H9 (cell line): ENCODE measurements around the gene VIPR2. TPM values are rescaled to one million over a fixed set of nuclear protein-coding genes. Genes with fewer than 3 reads are reported as not detected.

Experiments
- DNase-seq: peaks from one replicate; pipeline ENCODE4 v3.0.0-alpha.2; 2017
- H2AFZ ChIP-seq: one replicate; pipeline ENCODE4 v1.6.1; 2013; ENCODE audit warnings: mild to moderate bottlenecking, low read length, control low read depth, moderate library complexity
- H2AK5ac ChIP-seq: 2 replicates; pipeline ENCODE4 v1.6.1; 2013; ENCODE audit warnings: low read length, control low read depth, mixed read lengths; ENCODE audit not compliant: insufficient read length
- H2BK120ac ChIP-seq: one replicate; pipeline ENCODE4 v1.6.1; 2013; ENCODE audit warnings: low read depth, mild to moderate bottlenecking, low read length, control low read depth, inconsistent platforms; ENCODE audit not compliant: poor library complexity, severe bottlenecking
- H2BK12ac ChIP-seq: 2 replicates; pipeline ENCODE4 v1.6.1; 2013; ENCODE audit warnings: low read length, control low read depth, mixed read lengths, low read depth; ENCODE audit not compliant: insufficient read length
- H2BK15ac ChIP-seq: 2 replicates; pipeline ENCODE4 v1.6.1; 2013; ENCODE audit warnings: low read depth, low read length, control low read depth
- H2BK20ac ChIP-seq: one replicate; pipeline ENCODE4 v1.6.1; 2013; ENCODE audit warnings: low read depth, mild to moderate bottlenecking, low read length, control low read depth, inconsistent platforms; ENCODE audit not compliant: poor library complexity, severe bottlenecking
- H2BK5ac ChIP-seq: 2 replicates; pipeline ENCODE4 v1.6.1; 2013; ENCODE audit warnings: low read length, control low read depth, mixed read lengths; ENCODE audit not compliant: insufficient read length
- H3K14ac ChIP-seq: 2 replicates; pipeline ENCODE4 v1.6.1; 2013; ENCODE audit warnings: low read length, control low read depth; ENCODE audit not compliant: insufficient read depth
- H3K18ac ChIP-seq: 2 replicates; pipeline ENCODE4 v1.6.1; 2013; ENCODE audit warnings: low read depth, mild to moderate bottlenecking, mixed read lengths, low read length, control low read depth; ENCODE audit not compliant: insufficient read length
- H3K23ac ChIP-seq: 2 replicates; pipeline ENCODE4 v1.6.1; 2013; ENCODE audit warnings: low read length, control low read depth, mixed read lengths, low read depth; ENCODE audit not compliant: insufficient read length
- H3K23me2 ChIP-seq: 2 replicates; pipeline ENCODE4 v1.6.1; 2013; ENCODE audit warnings: low read depth, mild to moderate bottlenecking, mixed read lengths, low read length, control low read depth; ENCODE audit not compliant: insufficient read length, poor library complexity, severe bottlenecking
- H3K27ac ChIP-seq: 2 replicates; pipeline ENCODE4 v1.5.1; 2013; ENCODE audit warnings: low read length, control low read depth, mixed read lengths, low read depth; ENCODE audit not compliant: insufficient read length
- H3K27me3 ChIP-seq: 2 replicates; pipeline ENCODE4 v1.6.1; 2013; ENCODE audit warnings: low read length, control low read depth, inconsistent platforms; ENCODE audit not compliant: insufficient read depth
- H3K4ac ChIP-seq: 2 replicates; pipeline ENCODE4 v1.6.1; 2013; ENCODE audit warnings: low read depth, mild to moderate bottlenecking, control low read depth, inconsistent platforms, low read length, moderate library complexity
- H3K4me1 ChIP-seq: 2 replicates; pipeline ENCODE4 v1.6.1; 2013; ENCODE audit warnings: low read length, control low read depth, inconsistent platforms; ENCODE audit not compliant: insufficient read depth
- H3K4me2 ChIP-seq: 2 replicates; pipeline ENCODE4 v1.6.1; 2013; ENCODE audit warnings: low read length, control low read depth, mixed read lengths; ENCODE audit not compliant: insufficient read length, insufficient read depth
- H3K56ac ChIP-seq: 2 replicates; pipeline ENCODE4 v1.6.1; 2013; ENCODE audit warnings: low read depth, mild to moderate bottlenecking, mixed read lengths, low read length, control low read depth; ENCODE audit not compliant: insufficient read length
- H3K79me1 ChIP-seq: 2 replicates; pipeline ENCODE4 v1.6.1; 2013; ENCODE audit warnings: low read depth, mild to moderate bottlenecking, moderate library complexity, low read length, control low read depth, inconsistent platforms; ENCODE audit not compliant: insufficient read depth, poor library complexity, severe bottlenecking
- H3K79me2 ChIP-seq: 2 replicates; pipeline ENCODE4 v1.6.1; 2013; ENCODE audit warnings: low read length, control low read depth, inconsistent platforms; ENCODE audit not compliant: insufficient read depth
- H3K9ac ChIP-seq: 2 replicates; pipeline ENCODE4 v1.6.1; 2013; ENCODE audit warnings: low read length, control low read depth, mixed read lengths; ENCODE audit not compliant: insufficient read length; ENCODE audit errors: extremely low read depth
- H3K9me3 ChIP-seq: one replicate; pipeline ENCODE4 v1.6.1; 2013; ENCODE audit warnings: low read depth, low read length, inconsistent platforms; ENCODE audit not compliant: control insufficient read depth
- H3T11ph ChIP-seq: one replicate; pipeline ENCODE4 v1.6.1; 2013; ENCODE audit warnings: mild to moderate bottlenecking, low read length, control low read depth, inconsistent platforms
- H4K20me1 ChIP-seq: one replicate; pipeline ENCODE4 v1.6.1; 2013; ENCODE audit not compliant: control insufficient read depth, insufficient read length, insufficient read depth
- H4K5ac ChIP-seq: 2 replicates; pipeline ENCODE4 v1.6.1; 2013; ENCODE audit warnings: low read depth, mild to moderate bottlenecking, mixed read lengths, low read length, control low read depth; ENCODE audit not compliant: insufficient read length
- H4K8ac ChIP-seq: replicated peaks from 2 replicates; pipeline ENCODE4 v1.6.1; 2013; ENCODE audit warnings: low read length, control low read depth, mixed read lengths, low read depth; ENCODE audit not compliant: insufficient read length
- H4K91ac ChIP-seq: 2 replicates; pipeline ENCODE4 v1.6.1; 2013; ENCODE audit warnings: low read depth, mild to moderate bottlenecking, moderate library complexity, mixed read lengths, low read length, control low read depth; ENCODE audit not compliant: insufficient read length
- H3K27ac Mint-ChIP-seq, 3 experiments: 2 replicates in 2 of 3; 3 replicates in 1 of 3; pipeline ENCODE4 v1.8.0; 2020 to 2021; ENCODE audit warnings: mixed read lengths in 3 of 3, mild to moderate bottlenecking in 1 of 3, moderate library complexity in 1 of 3
- H3K27me3 Mint-ChIP-seq: 2 replicates; pipeline ENCODE4 v1.8.0; 2021; ENCODE audit warnings: low read depth, mild to moderate bottlenecking, moderate library complexity, mixed read lengths
- H3K36me3 Mint-ChIP-seq, 3 experiments: 2 replicates in 2 of 3; 3 replicates in 1 of 3; pipeline ENCODE4 v1.8.0; 2020 to 2021; ENCODE audit warnings: low read depth in 3 of 3, mixed read lengths in 3 of 3; ENCODE audit not compliant: insufficient read depth in 1 of 3
- H3K4me1 Mint-ChIP-seq, 2 experiments: 2 replicates each; pipeline ENCODE4 v1.8.0; 2020; ENCODE audit warnings: mixed read lengths in 2 of 2
- H3K4me3 Mint-ChIP-seq, 2 experiments: 2 replicates in 1 of 2; 3 replicates in 1 of 2; pipeline ENCODE4 v1.8.0; 2020 to 2021; ENCODE audit warnings: mild to moderate bottlenecking in 2 of 2, mixed read lengths in 2 of 2, moderate library complexity in 1 of 2
- H3K9me3 Mint-ChIP-seq, 2 experiments: 2 replicates in 1 of 2; 3 replicates in 1 of 2; pipeline ENCODE4 v1.8.0; 2020; ENCODE audit warnings: mild to moderate bottlenecking in 2 of 2, mixed read lengths in 2 of 2, moderate library complexity in 1 of 2
- CTCF ChIP-seq: fragments of 200-600 bp; sonication (generic); conservative IDR thresholded peaks from 3 replicates; pipeline ENCODE4 v1.8.0; 2021; ENCODE audit warnings: antibody characterized with exemption, mild to moderate bottlenecking
- WGBS: extraction: QIAGEN DNeasy Blood & Tissue Kit; methylation state at CpG from one replicate; pipeline ENCODE4 v1.1.7; 2013; ENCODE audit warnings: missing lambda C conversion rate, low lambda C conversion rate, mixed read lengths; ENCODE audit not compliant: insufficient read length; ENCODE audit errors: extremely low coverage; 5-methylcytosine and 5-hydroxymethylcytosine counted together
- total RNA-seq: library from RNA; stranded (reverse); gene quantifications from 2 replicates; pipeline ENCODE4 v1.2.1, GENCODE V29; 2021

The VIPR2 gene
- total RNA-seq, 1 experiment from 2014 or later, result 1.6 TPM

- Mint-ChIP-seq H3K4me3 (no peak overlapping the region), H3K9me3 (peaks cover 0 to 3% of the 10 kb centered on the region in 2 experiments; a peak in 2 of 5 replicates), H3K36me3 (peaks cover 0 to 5% (median 2%) of the 10 kb centered on the region in 3 experiments; a peak in 2 of 7 replicates), H3K27me3 (peaks cover 12% of the 10 kb centered on the region), H3K27ac (no peak overlapping the region), H3K4me1 (peaks cover 0 to 3% of the 10 kb centered on the region in 2 experiments; a peak in 2 of 4 replicates)
- Histone ChIP-seq H3K56ac (no peak overlapping the region), H3K9me3 (no peaks in the 10 kb centered on the region), H3K4ac (no peak overlapping the region), H2BK5ac (no peak overlapping the region), H3K23me2 (peaks cover 3% of the 10 kb centered on the region), H2BK12ac (no peak overlapping the region), H2AK5ac (no peak overlapping the region), H3K9ac (no peak overlapping the region), H2BK20ac (no peak overlapping the region), H4K20me1 (no peaks in the 10 kb centered on the region), H3K27me3 (no peaks in the 10 kb centered on the region), H2BK120ac (no peak overlapping the region), H3K27ac (no peak overlapping the region), H3K14ac (no peak overlapping the region), H3T11ph (no peak overlapping the region), H4K91ac (no peak overlapping the region), H2AFZ (no peak overlapping the region), H4K8ac (no peak overlapping the region), H3K79me2 (no peaks in the 10 kb centered on the region), H3K79me1 (no peaks in the 10 kb centered on the region), H3K18ac (no peak overlapping the region), H3K4me1 (no peaks in the 10 kb centered on the region; the same call in 1 of the 2 replicates), H2BK15ac (no peak overlapping the region), H3K23ac (no peak overlapping the region), H4K5ac (no peak overlapping the region), H3K4me2 (no peak overlapping the region)
- no peak for TF ChIP-seq CTCF
- DNase-seq, result no peak
- 100% methylated on average over 2 of the region's 2 CpGs for WGBS
Measured at GRCh38 chr7:159060440-159060839, 84.2 kb downstream of the VIPR2 start.
